ENCODE results near the gene SPRN. TPM values are rescaled to one million over a fixed set of nuclear protein-coding genes. Genes with fewer than 3 reads are reported as not detected.

Gene SPRN
- total and polyA plus RNA-seq, 8 donors: 0.18 to 5.2 TPM; not detected in 6

DNA sequence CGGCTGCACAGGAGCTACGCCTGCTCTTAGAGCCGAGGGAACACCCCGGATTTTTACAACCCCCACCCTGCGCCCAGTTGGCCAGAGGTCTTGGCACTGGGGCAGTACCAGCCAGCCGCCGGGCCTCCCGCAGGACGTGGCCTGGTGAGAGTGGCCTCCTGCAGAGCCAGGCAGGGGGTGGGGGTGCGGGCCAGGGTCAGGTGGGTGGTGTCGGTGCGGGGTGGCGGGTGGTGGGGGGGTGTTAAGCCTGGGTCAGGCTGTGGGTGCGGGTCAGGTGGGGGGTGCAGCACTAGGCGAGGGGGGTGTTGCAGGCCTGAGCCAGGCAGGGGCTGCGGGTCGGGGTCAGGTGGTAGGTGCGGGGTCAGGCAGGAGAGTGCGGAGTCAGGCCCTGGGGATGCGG, 51.9 kb downstream of the SPRN start:
- Histone ChIP-seq H3K27me3 (no peaks in the 10 kb centered on the region), H3K36me3 (peaks cover 28 to 43% (median 39%) of the 10 kb centered on the region in 4 donors), H3K9me3 (no peaks in the 10 kb centered on the region), H3K4me3 (peak overlapping the region; percentile 78 to 97 (median 86)), H3K4me1 (peaks cover 19 to 35% (median 26%) of the 10 kb centered on the region in 4 donors), H3K27ac (peak overlapping the region in 3 of 5 donors; percentile 5 to 96 (median 94))
- peak in 1 of 2 donors; percentile 34 for DNase-seq
- 18 to 48% (median 39%) methylated on average over 9 to 20 of the region's 20 CpGs for WGBS, 5 donors
- no peak for TF ChIP-seq POLR2AphosphoS5 (IDR thresholded peaks at IDR 0.05)
- TF ChIP-seq CTCF (IDR thresholded peaks at IDR 0.05): no peak
- no peak for TF ChIP-seq EP300 (IDR thresholded peaks at IDR 0.05)
- intact Hi-C loops (cut with DNase I; ENCODE audit: low total_unique reads): no loop called here

Small RNA genes lying within 50 kb of the gene (small RNA-seq; reads per million reads assigned to genes)
- gene AL360181.4 (0 reads per million in 4 donors), gene MIR3944 (0 to 0.83 (median 0.05) reads per million in 4 donors)

Other genes starting within 250 kb of the SPRN start
- gene UTF1, start 194.4 kb downstream of the SPRN start, total RNA-seq: not detected
- not detected for gene UTF1, start 194.4 kb downstream of the SPRN start, polyA plus RNA-seq
- 1 to 10 TPM in 1 of 5 donors, under 1 TPM in 2, not detected in 2; 0.45 to 3.2 (median 0.58) TPM for gene VENTX, start 186.8 kb downstream of the SPRN start, total RNA-seq
- under 1 TPM; 0.15 to 0.75 (median 0.35) TPM for gene VENTX, start 186.8 kb downstream of the SPRN start, polyA plus RNA-seq
- 10 to 100 TPM in 1 of 5 donors, 1 to 10 TPM in 3, not detected in 1; 3.3 to 50.8 (median 5.0) TPM for gene ADAM8, start 147.8 kb downstream of the SPRN start, total RNA-seq
- gene ADAM8, start 147.8 kb downstream of the SPRN start, polyA plus RNA-seq: 1 to 10 TPM; 1.8 to 4.4 (median 3.6) TPM
- 100 to 1,000 TPM in 1 of 5 donors, 10 to 100 TPM in 4; 18.3 to 117 (median 41.9) TPM for gene TUBGCP2, start 115.8 kb downstream of the SPRN start, total RNA-seq
- 10 to 100 TPM; 40.3 to 89.8 (median 68.7) TPM for gene TUBGCP2, start 115.8 kb downstream of the SPRN start, polyA plus RNA-seq
- 10 to 100 TPM; 12.7 to 82.1 (median 27.2) TPM for gene ZNF511, start 115.7 kb downstream of the SPRN start, total RNA-seq
- 10 to 100 TPM; 55.8 to 63.4 (median 60.0) TPM for gene ZNF511, start 115.7 kb downstream of the SPRN start, polyA plus RNA-seq
- 1 to 10 TPM in 2 of 5 donors, not detected in 3; 2.0 to 2.6 TPM for gene CALY, start 87.7 kb downstream of the SPRN start, total RNA-seq
- under 1 TPM in 2 of 3 donors, not detected in 1; 0.44 to 0.78 TPM for gene CALY, start 87.7 kb downstream of the SPRN start, polyA plus RNA-seq
- gene PRAP1, start 77.3 kb downstream of the SPRN start, total RNA-seq: 10 to 100 TPM in 1 of 5 donors, 1 to 10 TPM in 1, not detected in 3; 4.8 to 13.9 TPM
- not detected for gene PRAP1, start 77.3 kb downstream of the SPRN start, polyA plus RNA-seq
- 10 to 100 TPM in 1 of 5 donors, 1 to 10 TPM in 2, not detected in 2; 6.4 to 16.2 (median 7.2) TPM for gene FUOM, start 66.6 kb downstream of the SPRN start, total RNA-seq
- 10 to 100 TPM; 19.6 to 38.3 (median 36.7) TPM for gene FUOM, start 66.6 kb downstream of the SPRN start, polyA plus RNA-seq
- gene ECHS1, start 51.3 kb downstream of the SPRN start, total RNA-seq: 10 to 100 TPM in 4 of 5 donors, 1 to 10 TPM in 1; 5.3 to 81.7 (median 46.8) TPM
- 100 to 1,000 TPM in 2 of 3 donors, 10 to 100 TPM in 1; 99.6 to 103 (median 103) TPM for gene ECHS1, start 51.3 kb downstream of the SPRN start, polyA plus RNA-seq
- 10 to 100 TPM in 4 of 5 donors, 1 to 10 TPM in 1; 3.3 to 40.0 (median 12.9) TPM for gene PAOX, start 45.4 kb downstream of the SPRN start, total RNA-seq
- 10 to 100 TPM in 1 of 3 donors, 1 to 10 TPM in 2; 4.7 to 10.3 (median 6.8) TPM for gene PAOX, start 45.4 kb downstream of the SPRN start, polyA plus RNA-seq
- 100 to 1,000 TPM in 3 of 5 donors, 10 to 100 TPM in 2; 36.7 to 177 (median 133) TPM for gene MTG1, start 30.5 kb downstream of the SPRN start, total RNA-seq
- gene MTG1, start 30.5 kb downstream of the SPRN start, polyA plus RNA-seq: 10 to 100 TPM; 38.8 to 52.9 (median 41.3) TPM
- gene SCART1, start 29.3 kb upstream of the SPRN start, total RNA-seq: 1 to 10 TPM in 4 of 5 donors, under 1 TPM in 1; 0.89 to 9.3 (median 8.1) TPM
- gene SCART1, start 29.3 kb upstream of the SPRN start, polyA plus RNA-seq: under 1 TPM in 2 of 3 donors, not detected in 1; 0.43 to 0.44 TPM
- 10 to 100 TPM in 2 of 5 donors, 1 to 10 TPM in 2, not detected in 1; 1.7 to 19.9 (median 11.6) TPM for gene CYP2E1, start 102.7 kb upstream of the SPRN start, total RNA-seq
- gene CYP2E1, start 102.7 kb upstream of the SPRN start, polyA plus RNA-seq: 1 to 10 TPM; 4.0 to 5.0 (median 4.6) TPM
- not detected for gene SYCE1, start 141.0 kb upstream of the SPRN start, total RNA-seq
- gene SYCE1, start 141.0 kb upstream of the SPRN start, polyA plus RNA-seq: 1 to 10 TPM in 1 of 3 donors, under 1 TPM in 2; 0.45 to 1.7 (median 0.50) TPM
- not detected for gene FRG2B, start 202.2 kb upstream of the SPRN start, total RNA-seq
- gene FRG2B, start 202.2 kb upstream of the SPRN start, polyA plus RNA-seq: not detected

All from stomach (tissue), 9 donors.